Activated naive CD4-positive, alpha-beta T cell treated with anti-CD3 and anti-CD28 coated beads, Interleukin-2, amount 50 U/mL, for 24 hours (primary cell): Measurements from ENCODE around the gene CREB5.
"Not testable (repeated sequence)": the region's sequence is repeated elsewhere in the genome, so short reads cannot be mapped to it uniquely, and the experiment has no call there.

Experiments used
- H3K27ac Mint-ChIP-seq: one replicate; pipeline ENCODE4 v1.8.0; 2021; ENCODE audit warnings: mild to moderate bottlenecking, mixed read lengths
- H3K27me3 Mint-ChIP-seq: one replicate; pipeline ENCODE4 v1.8.0; 2021; ENCODE audit warnings: mixed read lengths
- H3K36me3 Mint-ChIP-seq: one replicate; pipeline ENCODE4 v1.8.0; 2021; ENCODE audit warnings: mixed read lengths
- H3K4me1 Mint-ChIP-seq: one replicate; pipeline ENCODE4 v1.8.0; 2021; ENCODE audit warnings: mixed read lengths
- H3K4me3 Mint-ChIP-seq: one replicate; pipeline ENCODE4 v1.8.0; 2021; ENCODE audit warnings: mild to moderate bottlenecking, mixed read lengths
- H3K9me3 Mint-ChIP-seq: one replicate; pipeline ENCODE4 v1.8.0; 2021; ENCODE audit warnings: mixed read lengths

CREB5 gene

GRCh38 chr7:28786156-28786555 is 373.8 kb downstream of the CREB5 start:
- not testable (repeated sequence) for H3K9me3 Mint-ChIP-seq, H3K36me3 Mint-ChIP-seq, H3K27me3 Mint-ChIP-seq, H3K4me1 Mint-ChIP-seq, H3K4me3 Mint-ChIP-seq, H3K27ac Mint-ChIP-seq

- H3K36me3 Mint-ChIP-seq: no peaks in the 10 kb centered on the region
- no peak overlapping the region for H3K27ac Mint-ChIP-seq
- peaks cover 2% of the 10 kb centered on the region for H3K27me3 Mint-ChIP-seq
- H3K4me3 Mint-ChIP-seq: no peak overlapping the region
- no peaks in the 10 kb centered on the region for H3K4me1 Mint-ChIP-seq
- H3K9me3 Mint-ChIP-seq: no peaks in the 10 kb centered on the region
Observed at GRCh38 chr7:28787106-28787505, 374.8 kb downstream of the CREB5 start.

GRCh38 chr7:28790467-28790866 is 378.1 kb downstream of the CREB5 start:
- H3K27me3 Mint-ChIP-seq: peaks cover 7% of the 10 kb centered on the region
- H3K36me3 Mint-ChIP-seq: no peaks in the 10 kb centered on the region
- no peaks in the 10 kb centered on the region for H3K4me1 Mint-ChIP-seq
- no peak overlapping the region for H3K27ac Mint-ChIP-seq
- H3K9me3 Mint-ChIP-seq: no peaks in the 10 kb centered on the region
- no peak overlapping the region for H3K4me3 Mint-ChIP-seq

- H3K9me3 Mint-ChIP-seq: no peaks in the 10 kb centered on the region
- H3K27ac Mint-ChIP-seq: no peak overlapping the region
- H3K36me3 Mint-ChIP-seq: no peaks in the 10 kb centered on the region
- peaks cover 7% of the 10 kb centered on the region for H3K27me3 Mint-ChIP-seq
- no peak overlapping the region for H3K4me3 Mint-ChIP-seq
- no peaks in the 10 kb centered on the region for H3K4me1 Mint-ChIP-seq
Observed at GRCh38 chr7:28792858-28793257, 380.5 kb downstream of the CREB5 start.

- no peaks in the 10 kb centered on the region for H3K9me3 Mint-ChIP-seq
- no peak overlapping the region for H3K27ac Mint-ChIP-seq
- no peaks in the 10 kb centered on the region for H3K36me3 Mint-ChIP-seq
- no peaks in the 10 kb centered on the region for H3K4me1 Mint-ChIP-seq
- no peak overlapping the region for H3K4me3 Mint-ChIP-seq
- peaks cover 7% of the 10 kb centered on the region for H3K27me3 Mint-ChIP-seq
Observed at GRCh38 chr7:28793381-28794085, 381.2 kb downstream of the CREB5 start.

- no peak overlapping the region for H3K27ac Mint-ChIP-seq
- peaks cover 5% of the 10 kb centered on the region for H3K27me3 Mint-ChIP-seq
- H3K4me3 Mint-ChIP-seq: no peak overlapping the region
- no peaks in the 10 kb centered on the region for H3K36me3 Mint-ChIP-seq
- no peaks in the 10 kb centered on the region for H3K4me1 Mint-ChIP-seq
- no peaks in the 10 kb centered on the region for H3K9me3 Mint-ChIP-seq
Observed at GRCh38 chr7:28798274-28798673, 386.0 kb downstream of the CREB5 start.

- Mint-ChIP-seq H3K4me1 (no peaks in the 10 kb centered on the region), H3K4me3 (no peak overlapping the region), H3K27me3 (peaks cover 2% of the 10 kb centered on the region), H3K36me3 (no peaks in the 10 kb centered on the region), H3K27ac (no peak overlapping the region), H3K9me3 (no peaks in the 10 kb centered on the region)
Observed at GRCh38 chr7:28799619-28800018, 387.3 kb downstream of the CREB5 start.

GRCh38 chr7:28800150-28800549 is 387.8 kb downstream of the CREB5 start:
- Mint-ChIP-seq H3K4me1 (no peaks in the 10 kb centered on the region), H3K27me3 (peaks cover 1% of the 10 kb centered on the region), H3K9me3 (no peaks in the 10 kb centered on the region), H3K4me3 (no peak overlapping the region), H3K27ac (no peak overlapping the region), H3K36me3 (no peaks in the 10 kb centered on the region)

- Mint-ChIP-seq H3K9me3 (no peaks in the 10 kb centered on the region), H3K36me3 (no peaks in the 10 kb centered on the region), H3K27me3 (peaks cover 1% of the 10 kb centered on the region), H3K4me1 (no peaks in the 10 kb centered on the region), H3K4me3 (no peak overlapping the region), H3K27ac (no peak overlapping the region)
Observed at GRCh38 chr7:28802450-28802849, 390.1 kb downstream of the CREB5 start.

- Mint-ChIP-seq H3K27ac (no peak overlapping the region), H3K36me3 (no peaks in the 10 kb centered on the region), H3K9me3 (no peaks in the 10 kb centered on the region), H3K27me3 (no peaks in the 10 kb centered on the region), H3K4me1 (no peaks in the 10 kb centered on the region), H3K4me3 (no peak overlapping the region)
Observed at GRCh38 chr7:28804157-28804556, 391.8 kb downstream of the CREB5 start.

- H3K36me3 Mint-ChIP-seq: no peaks in the 10 kb centered on the region
- no peaks in the 10 kb centered on the region for H3K27me3 Mint-ChIP-seq
- no peaks in the 10 kb centered on the region for H3K9me3 Mint-ChIP-seq
- H3K4me1 Mint-ChIP-seq: no peaks in the 10 kb centered on the region
- no peak overlapping the region for H3K27ac Mint-ChIP-seq
- H3K4me3 Mint-ChIP-seq: no peak overlapping the region
Observed at GRCh38 chr7:28804990-28805389, 392.7 kb downstream of the CREB5 start.

GRCh38 chr7:28806841-28807240 is 394.5 kb downstream of the CREB5 start:
- Mint-ChIP-seq H3K4me3 (no peak overlapping the region), H3K4me1 (no peaks in the 10 kb centered on the region), H3K36me3 (no peaks in the 10 kb centered on the region), H3K27ac (no peak overlapping the region), H3K9me3 (no peaks in the 10 kb centered on the region), H3K27me3 (no peaks in the 10 kb centered on the region)

GRCh38 chr7:28807396-28807994 is 395.2 kb downstream of the CREB5 start:
- Mint-ChIP-seq H3K4me3 (no peak overlapping the region), H3K36me3 (no peaks in the 10 kb centered on the region), H3K4me1 (no peaks in the 10 kb centered on the region), H3K27me3 (no peaks in the 10 kb centered on the region), H3K27ac (no peak overlapping the region), H3K9me3 (no peaks in the 10 kb centered on the region)

- H3K27ac Mint-ChIP-seq: no peak overlapping the region
- H3K9me3 Mint-ChIP-seq: no peaks in the 10 kb centered on the region
- no peak overlapping the region for H3K4me3 Mint-ChIP-seq
- no peaks in the 10 kb centered on the region for H3K36me3 Mint-ChIP-seq
- H3K27me3 Mint-ChIP-seq: peaks cover 1% of the 10 kb centered on the region
- H3K4me1 Mint-ChIP-seq: no peaks in the 10 kb centered on the region
Observed at GRCh38 chr7:28808796-28809533, 396.6 kb downstream of the CREB5 start.

- Mint-ChIP-seq H3K4me3 (no peak overlapping the region), H3K27ac (no peak overlapping the region), H3K36me3 (no peaks in the 10 kb centered on the region), H3K27me3 (peaks cover 1% of the 10 kb centered on the region), H3K9me3 (no peaks in the 10 kb centered on the region), H3K4me1 (no peaks in the 10 kb centered on the region)
Observed at GRCh38 chr7:28811008-28811407, 398.7 kb downstream of the CREB5 start.

- Mint-ChIP-seq H3K4me1 (no peaks in the 10 kb centered on the region), H3K9me3 (no peaks in the 10 kb centered on the region), H3K36me3 (no peaks in the 10 kb centered on the region), H3K27me3 (peaks cover 1% of the 10 kb centered on the region), H3K4me3 (no peak overlapping the region), H3K27ac (no peak overlapping the region)
Observed at GRCh38 chr7:28811701-28812430, 399.5 kb downstream of the CREB5 start.
